Diencephalon (tissue), 1 donor: ENCODE data around the gene TIMM17A. TPM values are rescaled to one million over a fixed set of nuclear protein-coding genes. Genes with fewer than 3 reads are reported as not detected.

Source experiments
- small RNA-seq: library from RNA; depleted of rRNA; stranded (forward); fragments of <200 nt; gene quantifications from one replicate; pipeline ENCODE3, GENCODE V24; 2014
- total RNA-seq: library from RNA; depleted of rRNA; stranded (reverse); fragments of >200 nt; gene quantifications from one replicate; pipeline ENCODE4 v1.2.3, GENCODE V29; 2014

TIMM17A gene
- 74.7 TPM for total RNA-seq

DNA sequence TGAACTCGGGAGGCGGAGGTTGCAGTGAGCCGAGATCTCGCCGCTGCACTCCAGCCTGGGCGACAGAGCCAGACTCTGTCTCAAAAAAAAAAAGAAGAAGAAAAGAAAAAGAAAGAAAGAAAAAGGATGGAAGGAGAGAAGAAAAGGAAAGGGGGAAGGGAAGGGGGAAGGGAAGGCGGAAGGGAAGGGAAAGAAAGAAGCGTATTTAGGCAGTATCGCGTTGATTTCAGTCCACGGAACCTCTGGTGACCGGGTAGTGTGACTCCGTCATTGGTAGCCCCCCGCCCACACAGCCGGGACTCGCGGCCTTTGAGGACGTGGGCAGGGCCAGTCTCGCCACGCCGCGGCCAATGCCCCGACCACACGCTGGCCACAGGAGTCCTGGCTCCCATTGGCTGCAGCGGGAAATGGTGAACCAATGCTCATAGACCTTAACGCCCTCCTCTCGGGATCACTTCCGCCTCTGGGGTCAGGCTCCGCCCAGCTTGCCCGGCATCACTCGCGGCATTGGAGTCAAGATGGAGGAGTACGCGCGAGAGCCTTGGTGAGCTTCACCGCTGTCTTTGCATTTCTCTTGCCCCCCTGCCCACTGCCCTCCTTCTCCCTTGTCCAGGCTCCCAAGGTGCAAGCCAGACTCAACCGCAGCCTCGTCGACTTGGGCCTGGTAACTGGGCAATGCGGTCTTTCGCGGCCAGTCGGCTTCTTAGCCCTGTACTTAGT is at the start of gene TIMM17A:
TSS of gene TIMM17A (plus strand) at position 495 of the 720 bp plus-strand sequence. CDS start at position 519, 24 bp downstream.

DNA sequence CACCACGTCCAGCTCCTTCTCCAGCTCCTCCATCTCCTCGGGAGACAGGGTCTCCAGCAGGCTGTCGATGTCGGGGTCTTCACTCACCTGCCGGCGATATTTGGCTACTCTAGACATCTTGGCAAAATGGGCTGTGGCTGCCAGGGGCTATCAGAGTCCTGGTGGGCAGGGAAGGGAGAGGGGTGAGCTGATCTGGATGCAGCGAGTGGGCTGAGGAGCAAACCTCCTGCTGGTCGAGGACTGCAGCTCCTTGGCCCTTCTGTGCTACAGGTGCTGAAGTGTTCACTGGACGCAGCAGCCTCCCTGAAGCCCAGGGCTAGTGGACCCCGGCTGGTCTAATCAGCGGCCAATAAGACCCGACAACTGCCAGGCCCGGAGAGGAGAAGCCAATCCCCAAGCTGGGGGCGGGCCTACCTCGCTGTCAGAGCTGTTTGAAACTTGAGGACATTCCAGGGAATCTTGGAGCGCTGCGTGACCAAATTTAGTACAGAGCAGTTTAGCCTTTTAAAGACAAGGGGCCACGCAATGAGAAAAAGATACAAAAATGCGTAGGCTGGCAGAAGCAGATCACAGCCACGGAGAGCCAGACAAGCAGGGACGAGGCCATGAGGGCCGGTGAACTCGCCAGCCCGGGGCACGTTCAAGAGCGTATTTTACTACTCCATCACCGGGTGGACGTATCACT is 8.9 kb upstream of the TIMM17A start, which contains the start of gene LMOD1:
TSS of gene LMOD1 (minus strand) at position 325 of the 685 bp plus-strand sequence. CDS start at position 117, 208 bp downstream.

GRCh38 chr1:201982623-201983379 is 27.5 kb downstream of the TIMM17A start, which contains the start of gene RNPEP:
Gene RNPEP, plus strand, starts transcription at chr1:201982648. Its CDS starts 19 bp downstream, at chr1:201982667.

GRCh38 chr1:202010180-202011015 is 55.1 kb downstream of the TIMM17A start, which contains the start of gene ELF3:
Gene ELF3, plus strand, starts transcription at chr1:202010587. Its CDS starts 550 bp downstream, at chr1:202011137.

Small RNA genes within 50 kb of the gene (small RNA-seq; reads per million reads assigned to genes)
- gene MIR6740 (not detected), gene RF00156 (not detected)

Other genes with a start within 250 kb of the TIMM17A start
- 66.9 TPM for gene IPO9, start 126.3 kb upstream of the TIMM17A start, total RNA-seq
- 48.0 TPM for gene SHISA4, start 66.6 kb upstream of the TIMM17A start, total RNA-seq
- 0.46 TPM for gene LMOD1, start 9.0 kb upstream of the TIMM17A start, total RNA-seq
- 12.2 TPM for gene RNPEP, start 27.1 kb downstream of the TIMM17A start, total RNA-seq
- gene ELF3, start 55.1 kb downstream of the TIMM17A start, total RNA-seq, result not detected
- gene GPR37L1, start 167.4 kb downstream of the TIMM17A start, total RNA-seq, result 6.5 TPM
- gene ARL8A, start 189.2 kb downstream of the TIMM17A start, total RNA-seq, result 77.7 TPM
- gene PTPN7, start 205.1 kb downstream of the TIMM17A start, total RNA-seq, result not detected
- gene LGR6, start 238.3 kb downstream of the TIMM17A start, total RNA-seq, result 1.6 TPM